DMS 273 (cell line): ENCODE measurements around the gene GPAM.
"Not testable (repeated sequence)": the region's sequence is repeated elsewhere in the genome, so short reads cannot be mapped to it uniquely, and the experiment has no call there.

ENCODE experiments used
- DNase-seq: peaks from one replicate; lab custom pipeline; 2025; ENCODE audit not compliant: unreplicated experiment; lab: John Stamatoyannopoulos, UW

Gene GPAM

GRCh38 chr10:112136486-112137153, 46.9 kb downstream of the GPAM start:
- DNase-seq, result no peak

DNA sequence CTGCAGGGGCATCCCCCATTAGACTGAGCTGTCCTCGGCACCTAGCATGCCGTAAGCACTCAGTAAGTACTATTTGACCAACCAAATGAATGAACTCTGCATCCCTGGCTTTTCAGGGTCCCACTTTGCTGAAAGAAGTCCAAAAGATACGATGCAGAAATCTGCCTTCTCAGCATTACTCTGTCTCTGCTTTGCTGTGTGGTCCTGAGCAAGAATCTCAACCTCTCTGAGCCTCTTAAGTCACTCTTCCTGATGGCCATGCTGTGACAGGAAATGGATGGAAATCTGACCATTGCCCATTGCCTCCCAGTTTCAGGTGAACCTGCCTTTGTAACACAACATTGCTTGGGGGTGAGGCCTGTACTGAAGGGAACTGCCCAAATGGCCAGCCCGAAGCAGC, 48.0 kb downstream of the GPAM start:
- DNase-seq, result no peak

- no peak for DNase-seq
Measured at GRCh38 chr10:112132435-112132834, 51.1 kb downstream of the GPAM start.

DNA sequence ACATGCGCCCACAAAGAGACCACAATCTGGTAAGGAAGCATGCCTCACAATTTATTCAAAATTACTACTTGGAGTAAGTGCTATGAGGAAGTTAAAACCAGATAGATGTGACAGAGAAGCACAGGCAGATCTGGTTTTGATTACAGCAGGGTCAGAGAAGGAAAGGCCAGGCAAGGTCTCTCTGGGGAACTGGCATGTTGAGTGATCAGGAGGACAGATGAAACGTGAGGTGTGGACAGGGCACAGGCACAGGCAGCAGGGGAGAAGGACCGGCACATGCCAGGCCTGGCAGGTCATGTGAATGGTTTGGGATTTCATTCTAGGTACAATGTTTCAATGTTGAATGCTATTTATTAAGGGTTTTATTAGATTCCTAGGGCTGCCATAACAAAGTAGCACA, 51.6 kb downstream of the GPAM start:
- no peak for DNase-seq

GRCh38 chr10:112131346-112131745, 52.2 kb downstream of the GPAM start:
- DNase-seq, result peak; percentile 8

DNA sequence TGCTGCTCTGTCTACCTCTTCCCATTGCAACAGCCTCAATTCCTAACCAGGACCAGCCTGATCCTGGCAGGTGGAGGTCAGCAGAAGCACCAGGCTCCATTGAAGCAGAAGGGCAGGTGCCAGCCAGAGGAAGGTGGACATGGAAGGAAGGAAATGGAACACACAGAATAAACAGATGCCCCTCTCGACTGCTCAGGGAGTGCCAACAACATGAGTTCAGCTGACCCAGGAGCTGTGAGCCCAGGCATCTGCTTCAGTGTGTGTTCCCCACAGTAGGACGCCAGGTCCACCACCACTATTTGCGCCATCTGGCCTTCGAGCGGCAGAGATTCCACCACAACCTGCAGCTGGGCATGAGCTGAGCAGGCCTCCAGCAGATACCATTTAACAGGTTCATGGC, 56.7 kb downstream of the GPAM start:
- peak; percentile 3 for DNase-seq

DNA sequence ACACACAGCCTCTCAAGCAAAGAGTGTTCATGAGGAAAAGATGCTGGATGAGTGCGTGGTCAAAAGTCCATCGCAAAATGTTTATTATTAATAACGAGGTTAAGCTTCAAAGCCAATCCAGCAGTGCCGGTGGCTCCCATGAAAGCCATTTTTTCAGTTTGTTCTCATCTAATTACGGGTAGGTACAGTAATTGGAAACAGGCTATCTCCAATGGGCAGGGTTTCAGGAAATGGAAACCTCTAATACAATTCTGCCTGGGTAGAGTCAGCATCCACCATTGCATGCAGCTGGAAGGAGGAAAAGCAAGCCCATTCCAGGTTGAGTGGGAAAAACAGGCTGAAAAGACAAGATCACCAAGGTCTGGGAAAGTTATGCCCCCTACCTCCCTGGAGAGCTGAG, 57.4 kb downstream of the GPAM start:
- DNase-seq, result no peak

- DNase-seq, result no peak
Measured at GRCh38 chr10:112124866-112125265, 58.7 kb downstream of the GPAM start.

- DNase-seq, result no peak
Measured at GRCh38 chr10:112122827-112123226, 60.7 kb downstream of the GPAM start.

GRCh38 chr10:112120491-112120890, 63.1 kb downstream of the GPAM start:
- DNase-seq, result no peak

DNA sequence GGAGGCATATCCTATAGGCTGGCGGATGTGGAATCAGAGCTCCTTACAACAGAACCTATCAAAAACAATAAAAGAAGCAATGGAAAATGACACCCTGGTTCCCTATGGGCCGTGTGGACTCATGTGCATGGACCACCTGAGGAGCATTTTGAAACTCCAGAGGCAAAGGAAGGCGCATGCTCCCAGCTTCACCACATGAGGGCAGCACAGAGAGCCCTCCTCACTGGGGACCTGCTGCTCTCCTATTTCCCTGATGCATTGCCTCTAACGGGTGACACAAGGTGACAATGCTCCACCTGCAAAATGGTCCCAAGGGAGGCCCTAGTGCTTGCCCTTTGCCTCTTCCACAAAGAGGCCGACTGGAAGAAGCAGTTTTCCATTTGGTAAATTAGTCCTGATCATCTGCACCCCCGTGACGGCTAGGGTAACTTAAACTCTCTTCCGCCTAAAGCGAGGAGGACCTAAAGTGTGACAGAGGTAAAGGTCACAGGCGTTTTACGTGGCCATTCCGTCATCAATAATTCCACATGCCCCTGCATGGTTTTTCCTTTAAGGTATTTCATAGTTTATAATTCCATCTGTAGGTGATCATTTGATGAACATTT, 67.7 kb downstream of the GPAM start:
- DNase-seq, result peak; percentile 51

GRCh38 chr10:112109779-112110178, 73.8 kb downstream of the GPAM start:
- DNase-seq, result not testable (repeated sequence)
